Adrenal gland (tissue), 12 donors: ENCODE data around the gene TMED10. TPM values are rescaled to one million over a fixed set of nuclear protein-coding genes. Genes with fewer than 3 reads are reported as not detected.
A peak's percentile ranks its signal among the peaks of the same experiment; 100 is the strongest.
"Not testable (repeated sequence)": the region's sequence is repeated elsewhere in the genome, so short reads cannot be mapped to it uniquely, and the experiment has no call there.

Source experiments
- DNase-seq, 7 donors: peaks; one replicate each; pipeline ENCODE4 v3.0.0-alpha.2; 2019 to 2020
- H3K27ac ChIP-seq, 5 donors: fragments of 200-600 bp; sonication (generic) in 4 of 5; 1 replicate in 3 of 5; 2 replicates in 2 of 5; pipeline versions ENCODE4 v1.5.1 to v1.8.0; 2016 to 2020; ENCODE audit warnings: mild to moderate bottlenecking in 1 of 5
- H3K27me3 ChIP-seq: fragments of 200-600 bp; 2 replicates; pipeline ENCODE4 v1.8.0; 2021
- H3K36me3 ChIP-seq, 2 donors: fragments of 200-600 bp; replicated peaks in 1 of 2; 1 replicate in 1 of 2; 2 replicates in 1 of 2; pipeline versions ENCODE4 v1.5.1 to v1.8.0; 2018 to 2022
- H3K4me1 ChIP-seq, 2 donors: fragments of 200-600 bp; replicated peaks in 1 of 2; 1 replicate in 1 of 2; 2 replicates in 1 of 2; pipeline versions ENCODE4 v1.5.1 to v1.8.0; 2018 to 2021
- H3K4me3 ChIP-seq, 4 donors: fragments of 200-600 bp; sonication (generic) in 3 of 4; one replicate each; pipeline ENCODE4 v1.5.1; 2016 to 2018
- H3K9me3 ChIP-seq, 3 donors: fragments of 200-600 bp; sonication (generic) in 1 of 3; replicated peaks in 1 of 3; 1 replicate in 2 of 3; 2 replicates in 1 of 3; pipeline versions ENCODE4 v1.5.1 to v1.8.0; 2016 to 2021
- CTCF ChIP-seq, 6 experiments: fragments of 450-650 bp in 4 of 6; fragments of 200-600 bp in 2 of 6; sonication (generic) in 1 of 6; IDR thresholded peaks; 1 replicate in 5 of 6; 2 replicates in 1 of 6; pipeline versions ENCODE4 v1.5.1 to v1.8.0; 2016 to 2021; ENCODE audit warnings: antibody characterized with exemption in 6 of 6, mild to moderate bottlenecking in 2 of 6, moderate library complexity in 1 of 6
- POLR2A ChIP-seq, 2 donors: fragments of 450-650 bp; IDR thresholded peaks; one replicate each; pipeline ENCODE4 v1.6.1; 2017; ENCODE audit warnings: antibody characterized with exemption in 2 of 2, mild to moderate bottlenecking in 2 of 2, moderate library complexity in 1 of 2
- WGBS, 4 donors: extraction: QIAGEN DNeasy Blood & Tissue Kit in 2 of 4; methylation state at CpG; one replicate each; pipeline versions ENCODE4 v1.1.5 to v1.1.7; 2013 to 2017; 5-methylcytosine and 5-hydroxymethylcytosine counted together
- intact Hi-C, 2 donors: fragments of 100-400 bp; cut with DNase I; formaldehyde crosslinking; loops; one replicate each; pipeline versions ENCODE4 v1.14.1 to v1.15.0; 2022 to 2023
- polyA plus RNA-seq, 3 donors: library from polyadenylated mRNA; stranded (reverse); fragments of 200-250 nt in 2 of 3; fragments of 350-450 nt in 1 of 3; fragmentation: Illumina TruSeq in 1 of 3; extraction: RNeasy Lipid Tissue Mini Kit (QIAGEN cat#74804) in 1 of 3; gene quantifications; one replicate each; pipeline ENCODE4 v1.2.3, GENCODE V29; 2013 to 2014
- total RNA-seq, 9 donors: library from RNA; depleted of rRNA in 4 of 9; stranded (reverse); fragments of >200 nt in 4 of 9; fragments of 120-200 nt in 1 of 9; fragmentation: NEBNext Ultra II Directional in 1 of 9; extraction: Animal tissue kit (Norgen Biotek cat#: 25700) in 1 of 9; gene quantifications; one replicate each; pipeline versions ENCODE4 v1.1.0 to v1.2.4, GENCODE V29; 2013 to 2023
- donor health status: healthy with polysubstance abuse.
- donor health status: Bipolar disorder and iron deficiency.
- donor health status: DM: yes; HTN: yes; CAD: no.
- donor health status: DM: no; HTN: no; CAD: no.
- donor health status: DM: no; HTN: no; CAD: no.
- donor health status: DM: yes; HTN: yes; CAD: no.

The TMED10 gene
- total and polyA plus RNA-seq, 12 donors, result 33.7 to 532 (median 319) TPM

GRCh38 chr14:75184492-75184891 lies 8.1 kb upstream of the TMED10 start:
- Histone ChIP-seq H3K4me1 (peaks cover 19 to 27% of the 10 kb centered on the region in 2 donors), H3K27ac (peak overlapping the region in 4 of 5 donors; percentile 36 to 70 (median 58)), H3K27me3 (no peaks in the 10 kb centered on the region), H3K36me3 (no peaks in the 10 kb centered on the region), H3K4me3 (no peak overlapping the region), H3K9me3 (no peaks in the 10 kb centered on the region)
- intact Hi-C loops, result no loop called here
- WGBS, 4 donors, result 31 to 59% (median 49%) methylated on average over 3 of the region's 3 CpGs
- DNase-seq, result no peak
- TF ChIP-seq POLR2A (IDR thresholded peaks at IDR 0.05) (no peak), CTCF (IDR thresholded peaks at IDR 0.05) (no peak)

- Histone ChIP-seq H3K4me1 (peaks cover 19 to 27% of the 10 kb centered on the region in 2 donors), H3K27me3 (no peaks in the 10 kb centered on the region), H3K36me3 (no peaks in the 10 kb centered on the region), H3K9me3 (no peaks in the 10 kb centered on the region), H3K27ac (peak overlapping the region in 3 of 5 donors; percentile 36 to 70 (median 70)), H3K4me3 (no peak overlapping the region)
- DNase-seq, result no peak
- intact Hi-C loops, result no loop called here
- WGBS, 4 donors, result 89 to 94% (median 91%) methylated on average over 3 of the region's 3 CpGs
- TF ChIP-seq POLR2A (IDR thresholded peaks at IDR 0.05) (no peak), CTCF (IDR thresholded peaks at IDR 0.05) (no peak)
Observed at GRCh38 chr14:75184039-75184438, 7.6 kb upstream of the TMED10 start.

DNA sequence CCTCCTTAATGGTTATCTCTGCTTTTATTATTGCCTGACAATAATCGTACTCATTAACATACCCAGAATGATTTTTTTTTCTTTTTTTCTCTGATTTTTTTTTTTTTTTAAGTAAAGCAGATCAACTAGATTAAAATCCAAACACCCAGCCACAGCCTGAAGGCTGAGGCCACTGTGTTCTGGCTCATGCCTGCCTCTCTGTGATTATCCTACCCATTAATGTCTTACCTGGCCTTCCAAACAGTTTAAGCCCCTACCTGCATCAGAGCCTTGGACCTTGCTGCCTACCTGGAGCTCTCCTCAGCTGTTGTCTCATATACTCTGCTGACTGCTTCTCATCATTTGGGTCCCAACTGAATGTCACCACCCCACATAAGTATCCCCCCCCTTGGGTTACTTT lies 6.8 kb upstream of the TMED10 start:
- peak in 1 of 7 donors; percentile 10 for DNase-seq
- H3K27me3 ChIP-seq, result no peaks in the 10 kb centered on the region
- H3K9me3 ChIP-seq, result no peaks in the 10 kb centered on the region
- intact Hi-C loops, result no loop called here
- peaks cover 19 to 27% of the 10 kb centered on the region in 2 donors for H3K4me1 ChIP-seq
- no peaks in the 10 kb centered on the region for H3K36me3 ChIP-seq
- peak overlapping the region; percentile 21 to 84 (median 43) for H3K27ac ChIP-seq
- WGBS, 4 donors, result 4 to 30% (median 18%) methylated on average over 1 of the region's 1 CpG
- TF ChIP-seq CTCF (IDR thresholded peaks at IDR 0.05), result no peak
- TF ChIP-seq POLR2A (IDR thresholded peaks at IDR 0.05), result no peak
- H3K4me3 ChIP-seq, result no peak overlapping the region

DNA sequence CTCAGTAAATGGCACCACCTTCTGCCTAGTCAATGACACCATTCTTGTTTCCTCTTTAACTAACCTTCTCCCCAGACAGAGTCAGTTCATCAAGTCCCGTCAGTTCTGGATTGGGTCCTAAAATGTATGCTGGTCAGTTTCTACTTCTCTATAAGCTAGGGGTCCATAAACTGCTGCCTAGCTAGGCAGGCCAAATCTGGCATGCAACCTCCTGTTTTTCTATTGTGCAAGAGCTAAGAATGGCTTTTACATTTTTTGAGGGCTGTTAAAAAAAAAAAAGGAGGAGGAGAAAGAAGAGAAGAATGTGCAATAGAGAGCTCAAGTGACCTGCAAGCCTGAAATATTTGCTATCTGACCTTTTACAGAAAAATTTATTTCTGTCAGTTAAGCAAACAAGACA lies 6.4 kb upstream of the TMED10 start:
- Histone ChIP-seq H3K27ac (peak overlapping the region; percentile 21 to 84 (median 43)), H3K4me1 (peaks cover 19 to 27% of the 10 kb centered on the region in 2 donors), H3K9me3 (no peaks in the 10 kb centered on the region), H3K36me3 (no peaks in the 10 kb centered on the region), H3K4me3 (no peak overlapping the region), H3K27me3 (no peaks in the 10 kb centered on the region)
- TF ChIP-seq POLR2A (IDR thresholded peaks at IDR 0.05) (no peak), CTCF (IDR thresholded peaks at IDR 0.05) (no peak)
- 15 to 27% (median 24%) methylated on average over 1 of the region's 1 CpG for WGBS, 4 donors
- peak in 6 of 7 donors; percentile 24 to 68 (median 52) for DNase-seq
- intact Hi-C loops, result no loop called here

GRCh38 chr14:75182163-75182562 lies 5.8 kb upstream of the TMED10 start:
- H3K9me3 ChIP-seq, H3K36me3 ChIP-seq, H3K27me3 ChIP-seq, intact Hi-C loops, H3K4me3 ChIP-seq, DNase-seq: not testable (repeated sequence)
- Histone ChIP-seq H3K27ac (peak overlapping the region in 3 of 5 donors; percentile 36 to 84 (median 43)), H3K4me1 (peaks cover 19 to 27% of the 10 kb centered on the region in 2 donors)
- 73 to 93% (median 81%) methylated on average over 11 of the region's 11 CpGs for WGBS, 4 donors
